ENCODE data around the gene OPCML. TPM values are rescaled to one million over a fixed set of nuclear protein-coding genes. Genes with fewer than 3 reads are reported as not detected.

OPCML gene
- total and polyA plus RNA-seq, 2 of the 13 experiments (the other 11 are each of a cell fraction or from before 2014, with no cell fraction given): not detected

DNA sequence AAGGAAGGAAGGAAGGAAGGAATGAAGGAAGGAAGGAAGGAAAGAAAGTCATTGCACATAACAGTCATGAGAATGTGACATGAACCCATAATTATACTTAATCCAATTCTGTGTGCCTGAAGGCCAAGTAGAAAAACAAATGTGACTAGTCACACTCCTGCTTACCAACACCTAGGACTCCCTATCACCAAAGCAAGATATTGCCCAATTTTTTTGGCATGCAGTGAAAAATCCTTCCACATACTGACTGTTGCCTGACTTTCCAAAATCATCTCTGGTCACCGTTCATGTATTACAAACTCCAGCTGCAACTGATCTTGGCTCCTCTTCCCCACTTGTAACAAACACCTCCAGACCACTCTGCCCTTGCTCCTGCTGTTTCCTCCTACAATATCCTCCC, 516.8 kb downstream of the OPCML start (continued):
- TF ChIP-seq, protein P1, sequence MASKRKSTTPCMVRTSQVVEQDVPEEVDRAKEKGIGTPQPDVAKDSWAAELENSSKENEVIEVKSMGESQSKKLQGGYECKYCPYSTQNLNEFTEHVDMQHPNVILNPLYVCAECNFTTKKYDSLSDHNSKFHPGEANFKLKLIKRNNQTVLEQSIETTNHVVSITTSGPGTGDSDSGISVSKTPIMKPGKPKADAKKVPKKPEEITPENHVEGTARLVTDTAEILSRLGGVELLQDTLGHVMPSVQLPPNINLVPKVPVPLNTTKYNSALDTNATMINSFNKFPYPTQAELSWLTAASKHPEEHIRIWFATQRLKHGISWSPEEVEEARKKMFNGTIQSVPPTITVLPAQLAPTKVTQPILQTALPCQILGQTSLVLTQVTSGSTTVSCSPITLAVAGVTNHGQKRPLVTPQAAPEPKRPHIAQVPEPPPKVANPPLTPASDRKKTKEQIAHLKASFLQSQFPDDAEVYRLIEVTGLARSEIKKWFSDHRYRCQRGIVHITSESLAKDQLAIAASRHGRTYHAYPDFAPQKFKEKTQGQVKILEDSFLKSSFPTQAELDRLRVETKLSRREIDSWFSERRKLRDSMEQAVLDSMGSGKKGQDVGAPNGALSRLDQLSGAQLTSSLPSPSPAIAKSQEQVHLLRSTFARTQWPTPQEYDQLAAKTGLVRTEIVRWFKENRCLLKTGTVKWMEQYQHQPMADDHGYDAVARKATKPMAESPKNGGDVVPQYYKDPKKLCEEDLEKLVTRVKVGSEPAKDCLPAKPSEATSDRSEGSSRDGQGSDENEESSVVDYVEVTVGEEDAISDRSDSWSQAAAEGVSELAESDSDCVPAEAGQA (IDR thresholded peaks at IDR 0.05; ENCODE audit: low read depth): no peak
- TF ChIP-seq, protein P1 (CRISPR knock-in tag; IDR thresholded peaks at IDR 0.05; ENCODE audit: borderline replicate concordance): no peak

DNA sequence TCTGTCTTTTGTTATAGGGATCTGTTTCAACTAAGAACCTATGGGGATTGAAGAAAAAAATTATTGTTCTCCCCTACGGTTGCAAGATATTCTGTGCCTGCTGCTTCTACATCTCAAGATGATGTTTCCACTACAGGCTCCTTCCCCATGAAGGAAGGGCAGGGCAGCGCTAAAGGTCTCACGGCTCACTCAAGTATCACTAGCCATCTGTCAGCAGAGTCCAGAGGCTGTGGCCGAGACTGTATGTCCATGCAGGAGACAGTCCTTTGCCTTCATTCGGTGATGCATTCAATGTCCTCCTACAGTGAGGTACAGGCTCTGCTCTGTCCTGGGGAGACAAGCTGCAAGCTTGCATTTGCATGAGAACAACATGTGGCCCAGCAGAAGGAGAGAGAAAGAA, 518.0 kb downstream of the OPCML start:
- in situ Hi-C loops (cut with HindIII; ENCODE audit: extremely low pct_ligation_motif_present, low pct_unique_long_range_greater_than_20kb) (no loop called here), intact Hi-C loops (cut with micrococcal nuclease; ENCODE audit: unreplicated experiment) (no loop called here)
- Histone ChIP-seq H3K4me1 (ENCODE audit: insufficient read depth, low read length) (no peaks in the 10 kb centered on the region), H3K27me3 (ENCODE audit: control insufficient read depth in 1 of 2, insufficient read depth in 2 of 2, low read length in 2 of 2) (peaks cover 0 to 10% of the 10 kb centered on the region in 2 experiments; a peak in 1 of 5 replicates), H3K9me3 (ENCODE audit: low read length) (no peaks in the 10 kb centered on the region), H3K4me3 (replicated peaks in 1 of 3; ENCODE audit: insufficient read depth in 1 of 3, low read depth in 2 of 3, low read length in 3 of 3) (no peak overlapping the region), H3K4me2 (ENCODE audit: low read depth, low read length) (no peak overlapping the region), H4K20me1 (ENCODE audit: insufficient read depth, low read length) (no peaks in the 10 kb centered on the region), H2AFZ (ENCODE audit: low read length) (no peak overlapping the region), H3K36me3 (replicated peaks in 1 of 2; ENCODE audit: control insufficient read depth in 1 of 2, insufficient read depth in 2 of 2, low read length in 2 of 2) (no peaks in the 10 kb centered on the region), H3K27ac (ENCODE audit: extremely low read length, insufficient read depth, low read length) (no peak overlapping the region), H3K9ac (ENCODE audit: insufficient read depth, low read depth, low read length) (no peak overlapping the region), H3K79me2 (ENCODE audit: insufficient read depth, low read length) (no peaks in the 10 kb centered on the region)
- ChIA-PET CTCF (ENCODE audit: low intra/inter-chr PET ratio, low total read pairs) (no interaction called here), POLR2A (no interaction called here)
- no TSS peak for BruUV-seq (replicated peaks)
- TF ChIP-seq ZNF782 (CRISPR knock-in tag; IDR thresholded peaks at IDR 0.05; ENCODE audit: borderline replicate concordance) (no peak), SSRP1 (CRISPR knock-in tag; IDR thresholded peaks at IDR 0.05) (no peak), ZNF317 (CRISPR knock-in tag; IDR thresholded peaks at IDR 0.05) (no peak)
- DNase-seq (ENCODE audit: low spot score): no peak
- no peak for ATAC-seq
- no peak for FAIRE-seq
- WGBS (ENCODE audit: low lambda C conversion rate): 11% methylated on average over 5 of the region's 5 CpGs

All from HepG2 (cell line).